ENCODE measurements around the gene SON. TPM values are rescaled to one million over a fixed set of nuclear protein-coding genes. Genes with fewer than 3 reads are reported as not detected.

The SON gene
- total and polyA plus RNA-seq, 2 of the 13 experiments (the other 11 are each of a cell fraction or from before 2014, with no cell fraction given): 61.3 to 78.3 TPM

- TF ChIP-seq, protein P1, sequence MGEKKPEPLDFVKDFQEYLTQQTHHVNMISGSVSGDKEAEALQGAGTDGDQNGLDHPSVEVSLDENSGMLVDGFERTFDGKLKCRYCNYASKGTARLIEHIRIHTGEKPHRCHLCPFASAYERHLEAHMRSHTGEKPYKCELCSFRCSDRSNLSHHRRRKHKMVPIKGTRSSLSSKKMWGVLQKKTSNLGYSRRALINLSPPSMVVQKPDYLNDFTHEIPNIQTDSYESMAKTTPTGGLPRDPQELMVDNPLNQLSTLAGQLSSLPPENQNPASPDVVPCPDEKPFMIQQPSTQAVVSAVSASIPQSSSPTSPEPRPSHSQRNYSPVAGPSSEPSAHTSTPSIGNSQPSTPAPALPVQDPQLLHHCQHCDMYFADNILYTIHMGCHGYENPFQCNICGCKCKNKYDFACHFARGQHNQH (CRISPR knock-in tag; IDR thresholded peaks at IDR 0.05): no peak
- no peak for TF ChIP-seq RXRA (CRISPR knock-in tag; IDR thresholded peaks at IDR 0.05)
- no peak for TF ChIP-seq ZNF17 (CRISPR knock-in tag; IDR thresholded peaks at IDR 0.05)
- TF ChIP-seq ZMAT3 (CRISPR knock-in tag; conservative IDR thresholded peaks at IDR 0.05): no peak
- TF ChIP-seq ETV5 (CRISPR knock-in tag; IDR thresholded peaks at IDR 0.05; ENCODE audit: borderline replicate concordance): peak; percentile 65; the same call in 1 of the 2 replicates
- TF ChIP-seq ZNF124 (CRISPR knock-in tag; IDR thresholded peaks at IDR 0.05): no peak
- no peak for TF ChIP-seq PHF5A (CRISPR knock-in tag; IDR thresholded peaks at IDR 0.05; ENCODE audit: low read depth, unreplicated experiment)
- no peak for TF ChIP-seq ZSCAN22 (CRISPR knock-in tag; IDR thresholded peaks at IDR 0.05)
- no peak for TF ChIP-seq CSRNP1 (CRISPR knock-in tag; IDR thresholded peaks at IDR 0.05)
- TF ChIP-seq ZSCAN25 (CRISPR knock-in tag; IDR thresholded peaks at IDR 0.05): no peak
- TF ChIP-seq ZFX (CRISPR knock-in tag; IDR thresholded peaks at IDR 0.05; ENCODE audit: low read depth): peak; percentile 12; the same call in 1 of the 2 replicates
- 0 out of 2 replicates have a peak, but pooled peaks have one; percentile 19 for TF ChIP-seq MED1 (CRISPR knock-in tag; IDR thresholded peaks at IDR 0.05)
- no peak for TF ChIP-seq ZNF20 (CRISPR knock-in tag; IDR thresholded peaks at IDR 0.05)
- TF ChIP-seq KDM6A (CRISPR knock-in tag; IDR thresholded peaks at IDR 0.05; ENCODE audit: low read depth): no peak
- TF ChIP-seq SSRP1 (CRISPR knock-in tag; IDR thresholded peaks at IDR 0.05): no peak
- TF ChIP-seq POLR2A (IDR thresholded peaks at IDR 0.05; ENCODE audit: insufficient read depth in 1 of 2, low read depth in 2 of 2, low read length in 2 of 2): no peak
- no peak for TF ChIP-seq RBAK (CRISPR knock-in tag; IDR thresholded peaks at IDR 0.05)
- peak in 1 of 2 experiments; percentile 78; a peak in 2 of 4 replicates for TF ChIP-seq ATF4 (CRISPR knock-in tag; IDR thresholded peaks at IDR 0.05)
- TF ChIP-seq ZNF619 (CRISPR knock-in tag; IDR thresholded peaks at IDR 0.05): no peak
- no peak for TF ChIP-seq ZNF792 (CRISPR knock-in tag; IDR thresholded peaks at IDR 0.05)
- peak; percentile 22; the same call in 1 of the 2 replicates for TF ChIP-seq ZMYM4 (CRISPR knock-in tag; IDR thresholded peaks at IDR 0.05)
- TF ChIP-seq, protein P2, sequence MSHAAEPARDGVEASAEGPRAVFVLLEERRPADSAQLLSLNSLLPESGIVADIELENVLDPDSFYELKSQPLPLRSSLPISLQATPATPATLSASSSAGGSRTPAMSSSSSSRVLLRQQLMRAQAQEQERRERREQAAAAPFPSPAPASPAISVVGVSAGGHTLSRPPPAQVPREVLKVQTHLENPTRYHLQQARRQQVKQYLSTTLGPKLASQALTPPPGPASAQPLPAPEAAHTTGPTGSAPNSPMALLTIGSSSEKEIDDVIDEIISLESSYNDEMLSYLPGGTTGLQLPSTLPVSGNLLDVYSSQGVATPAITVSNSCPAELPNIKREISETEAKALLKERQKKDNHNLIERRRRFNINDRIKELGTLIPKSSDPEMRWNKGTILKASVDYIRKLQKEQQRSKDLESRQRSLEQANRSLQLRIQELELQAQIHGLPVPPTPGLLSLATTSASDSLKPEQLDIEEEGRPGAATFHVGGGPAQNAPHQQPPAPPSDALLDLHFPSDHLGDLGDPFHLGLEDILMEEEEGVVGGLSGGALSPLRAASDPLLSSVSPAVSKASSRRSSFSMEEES (CRISPR knock-in tag; IDR thresholded peaks at IDR 0.05): no peak
- TF ChIP-seq ZNF883 (CRISPR knock-in tag; IDR thresholded peaks at IDR 0.05; ENCODE audit: not compliant biosample characterization): no peak
- TF ChIP-seq ZSCAN29 (CRISPR knock-in tag; conservative IDR thresholded peaks at IDR 0.05): no peak
- no peak for TF ChIP-seq CBX1 (IDR thresholded peaks at IDR 0.05; ENCODE audit: low read depth)
- no peak for TF ChIP-seq ATM (IDR thresholded peaks at IDR 0.05; ENCODE audit: borderline replicate concordance)
- TF ChIP-seq TAF15 (IDR thresholded peaks at IDR 0.05; ENCODE audit: low read depth, low read length, poor library complexity, severe bottlenecking): no peak
- no peak for TF ChIP-seq ZNF564 (CRISPR knock-in tag; IDR thresholded peaks at IDR 0.05)
Measured at GRCh38 chr21:33541105-33541711, 1.6 kb upstream of the SON start (continued).

All from HepG2 (cell line).